T-cell (primary cell): ENCODE measurements around the gene CUX1. TPM values are rescaled to one million over a fixed set of nuclear protein-coding genes. Genes with fewer than 3 reads are reported as not detected.

ENCODE experiments used
- ATAC-seq, 4 experiments: fragments of 200-7000 bp in 3 of 4; fragments of 150-1000 bp in 1 of 4; cut with Tn5 transposase; replicated peaks in 1 of 4; 1 replicate in 3 of 4; 2 replicates in 1 of 4; pipeline ENCODE4 v1.10.0; 2021; ENCODE audit warnings: moderate library complexity in 3 of 4, mild to moderate bottlenecking in 2 of 4, moderate number of reproducible peaks in 1 of 4
- CTCF ChIA-PET, 2 donors: fragments of 300-600 bp; sonication (Branson Sonifier 250); formaldehyde crosslinking; loops; one replicate each; lab custom pipeline; 2022; ENCODE audit warnings: antibody characterized with exemption in 2 of 2; lab: Charles Lee
- POLR2A ChIA-PET, 2 donors: fragments of 300-600 bp; sonication (Branson Sonifier 250); formaldehyde crosslinking; loops; one replicate each; lab custom pipeline; 2022; ENCODE audit warnings: antibody characterized with exemption in 2 of 2; lab: Charles Lee
- DNase-seq, 35 experiments: peaks; one replicate each; pipeline versions ENCODE4 v3.0.0 to v3.0.0-alpha.2; 2013 to 2023
- H3K27ac ChIP-seq: one replicate; pipeline ENCODE4 v1.5.1; 2013; ENCODE audit warnings: low read length
- H3K27me3 ChIP-seq, 2 experiments: replicated peaks in 1 of 2; 1 replicate in 1 of 2; 2 replicates in 1 of 2; pipeline versions ENCODE4 v1.6.1 to v1.7.0; 2013; ENCODE audit warnings: low read length in 1 of 2, mixed read lengths in 1 of 2; ENCODE audit not compliant: control insufficient read depth in 2 of 2, insufficient read depth in 2 of 2; ENCODE audit errors: extremely low read depth in 1 of 2
- H3K36me3 ChIP-seq, 2 donors: 1 replicate in 1 of 2; 2 replicates in 1 of 2; pipeline versions ENCODE4 v1.6.1 to v1.7.0; 2013; ENCODE audit warnings: low read length in 1 of 2; ENCODE audit not compliant: control insufficient read depth in 2 of 2, insufficient read depth in 1 of 2; ENCODE audit errors: extremely low read depth in 1 of 2
- H3K4me1 ChIP-seq, 2 experiments: 1 replicate in 1 of 2; 2 replicates in 1 of 2; pipeline versions ENCODE4 v1.6.1 to v1.7.0; 2013; ENCODE audit warnings: low read length in 2 of 2, mixed read lengths in 1 of 2; ENCODE audit not compliant: insufficient read depth in 2 of 2, control insufficient read depth in 1 of 2; ENCODE audit errors: extremely low read depth in 1 of 2
- H3K4me3 ChIP-seq, 2 donors: 1 replicate in 1 of 2; 2 replicates in 1 of 2; pipeline versions ENCODE4 v1.5.1 to v1.7.0; 2013; ENCODE audit warnings: mild to moderate bottlenecking in 2 of 2, low read length in 1 of 2, moderate library complexity in 1 of 2; ENCODE audit not compliant: control insufficient read depth in 1 of 2; ENCODE audit errors: extremely low read depth in 1 of 2
- H3K9me3 ChIP-seq: 2 replicates; pipeline ENCODE4 v1.7.0; 2013
- H3K27ac Mint-ChIP-seq, 2 donors: one replicate each; pipeline ENCODE4 v1.8.0; 2020 to 2021; ENCODE audit warnings: mild to moderate bottlenecking in 2 of 2, mixed read lengths in 2 of 2
- H3K27me3 Mint-ChIP-seq, 2 donors: one replicate each; pipeline ENCODE4 v1.8.0; 2021 to 2022; ENCODE audit warnings: mixed read lengths in 2 of 2
- H3K36me3 Mint-ChIP-seq: one replicate; pipeline ENCODE4 v1.8.0; 2021; ENCODE audit warnings: mixed read lengths
- H3K4me1 Mint-ChIP-seq, 3 donors: one replicate each; pipeline ENCODE4 v1.8.0; 2020 to 2022; ENCODE audit warnings: mixed read lengths in 3 of 3, mild to moderate bottlenecking in 1 of 3
- H3K4me3 Mint-ChIP-seq, 3 donors: one replicate each; pipeline ENCODE4 v1.8.0; 2020 to 2022; ENCODE audit warnings: mild to moderate bottlenecking in 3 of 3, mixed read lengths in 3 of 3, moderate library complexity in 3 of 3
- H3K9me3 Mint-ChIP-seq, 3 donors: one replicate each; pipeline ENCODE4 v1.8.0; 2020 to 2022; ENCODE audit warnings: mixed read lengths in 3 of 3
- WGBS: methylation state at CpG from one replicate; pipeline ENCODE4 v1.1.5; 2013; ENCODE audit warnings: missing lambda C conversion rate; ENCODE audit not compliant: insufficient coverage; 5-methylcytosine and 5-hydroxymethylcytosine counted together
- total RNA-seq, 35 experiments: library from RNA in 6 of 35; stranded (reverse) in 6 of 35; fragments of 120-200 nt in 1 of 35; gene quantifications; one replicate each; pipeline versions ENCODE4 v1.2.1 to v1.2.4 and lab custom pipeline; 2013 to 2026

Gene CUX1
- total RNA-seq, 5 donors from 2014 or later (not counting 1 experiment from before 2014, with no cell fraction given) = 36.9 to 50.2 (median 42.8) TPM

GRCh38 chr7:101998029-101998905 lies 180.8 kb downstream of the CUX1 start:
- H3K36me3 Mint-ChIP-seq = no peaks in the 10 kb centered on the region
- Histone ChIP-seq H3K4me3 (no peak overlapping the region), H3K27me3 (no peaks in the 10 kb centered on the region), H3K36me3 (no peaks in the 10 kb centered on the region), H3K27ac (no peak overlapping the region), H3K4me1 (peaks cover 0 to 2% of the 10 kb centered on the region in 2 experiments), H3K9me3 (no peaks in the 10 kb centered on the region)
- CTCF ChIA-PET = no interaction called here
- DNase-seq (no peak), ATAC-seq (no peak)
- peaks cover 2 to 13% (median 9%) of the 10 kb centered on the region in 3 donors for H3K4me1 Mint-ChIP-seq
- no peaks in the 10 kb centered on the region for H3K27me3 Mint-ChIP-seq
- 92% methylated on average over 14 of the region's 24 CpGs for WGBS
- no peaks in the 10 kb centered on the region for H3K9me3 Mint-ChIP-seq
- POLR2A ChIA-PET = no interaction called here
- H3K27ac Mint-ChIP-seq = no peak overlapping the region
- H3K4me3 Mint-ChIP-seq = no peak overlapping the region

GRCh38 chr7:101998906-101999240 lies 181.4 kb downstream of the CUX1 start:
- no peaks in the 10 kb centered on the region for H3K27me3 ChIP-seq
- ChIA-PET CTCF (interaction anchor here in 1 of 2 donors (0.6 kb wide), 1 partner anchor 219 kb away, joined by 6 read pairs; no protein-coding TSS in a partner anchor), POLR2A (no interaction called here)
- no peaks in the 10 kb centered on the region for H3K9me3 Mint-ChIP-seq
- no peak overlapping the region for H3K4me3 ChIP-seq
- H3K9me3 ChIP-seq = no peaks in the 10 kb centered on the region
- WGBS = 57% methylated on average over 1 of the region's 6 CpGs
- H3K4me3 Mint-ChIP-seq = no peak overlapping the region
- H3K4me1 ChIP-seq = peaks cover 0 to 2% of the 10 kb centered on the region in 2 experiments
- ATAC-seq (no peak), DNase-seq (no peak)
- H3K4me1 Mint-ChIP-seq = peaks cover 2 to 13% (median 5%) of the 10 kb centered on the region in 3 donors
- H3K27ac ChIP-seq = no peak overlapping the region
- no peak overlapping the region for H3K27ac Mint-ChIP-seq
- no peaks in the 10 kb centered on the region for H3K27me3 Mint-ChIP-seq
- no peaks in the 10 kb centered on the region for H3K36me3 ChIP-seq
- no peaks in the 10 kb centered on the region for H3K36me3 Mint-ChIP-seq

GRCh38 chr7:101999393-101999792 lies 182.0 kb downstream of the CUX1 start:
- CTCF ChIA-PET = interaction anchor here in 1 of 2 donors (0.6 kb wide), 1 partner anchor 219 kb away, joined by 6 read pairs; no protein-coding TSS in a partner anchor
- H3K36me3 Mint-ChIP-seq = no peaks in the 10 kb centered on the region
- Histone ChIP-seq H3K36me3 (no peaks in the 10 kb centered on the region), H3K4me3 (no peak overlapping the region), H3K27ac (no peak overlapping the region), H3K9me3 (no peaks in the 10 kb centered on the region), H3K27me3 (no peaks in the 10 kb centered on the region), H3K4me1 (peaks cover 0 to 2% of the 10 kb centered on the region in 2 experiments)
- no peak for ATAC-seq
- DNase-seq = no peak
- H3K27me3 Mint-ChIP-seq = no peaks in the 10 kb centered on the region
- no peak overlapping the region for H3K4me3 Mint-ChIP-seq
- no peaks in the 10 kb centered on the region for H3K9me3 Mint-ChIP-seq
- no peak overlapping the region for H3K27ac Mint-ChIP-seq
- POLR2A ChIA-PET = no interaction called here
- H3K4me1 Mint-ChIP-seq = peaks cover 2 to 13% (median 5%) of the 10 kb centered on the region in 3 donors
- 83% methylated on average over 8 of the region's 9 CpGs for WGBS

- no peaks in the 10 kb centered on the region for H3K9me3 ChIP-seq
- 70% methylated on average over 2 of the region's 9 CpGs for WGBS
- DNase-seq (no peak), ATAC-seq (no peak)
- H3K4me3 Mint-ChIP-seq = no peak overlapping the region
- no peaks in the 10 kb centered on the region for H3K27me3 ChIP-seq
- no peaks in the 10 kb centered on the region for H3K36me3 Mint-ChIP-seq
- peaks cover 2 to 12% (median 5%) of the 10 kb centered on the region in 3 donors for H3K4me1 Mint-ChIP-seq
- H3K4me1 ChIP-seq = peaks cover 0 to 2% of the 10 kb centered on the region in 2 experiments
- no peak overlapping the region for H3K4me3 ChIP-seq
- no peak overlapping the region for H3K27ac Mint-ChIP-seq
- H3K27me3 Mint-ChIP-seq = no peaks in the 10 kb centered on the region
- no peak overlapping the region for H3K27ac ChIP-seq
- ChIA-PET CTCF (no interaction called here), POLR2A (no interaction called here)
- H3K36me3 ChIP-seq = no peaks in the 10 kb centered on the region
- no peaks in the 10 kb centered on the region for H3K9me3 Mint-ChIP-seq
Observed at GRCh38 chr7:102000123-102000522, 182.7 kb downstream of the CUX1 start.

GRCh38 chr7:102004229-102004628 lies 186.8 kb downstream of the CUX1 start:
- Histone ChIP-seq H3K4me3 (no peak overlapping the region), H3K27ac (no peak overlapping the region), H3K4me1 (no peaks in the 10 kb centered on the region), H3K27me3 (no peaks in the 10 kb centered on the region), H3K9me3 (no peaks in the 10 kb centered on the region), H3K36me3 (no peaks in the 10 kb centered on the region)
- CTCF ChIA-PET = no interaction called here
- no peak for DNase-seq
- no peaks in the 10 kb centered on the region for H3K9me3 Mint-ChIP-seq
- peaks cover 13% of the 10 kb centered on the region for H3K36me3 Mint-ChIP-seq
- no CpG with 5 or more reads among the region's 4 CpGs for WGBS
- no peak for ATAC-seq
- no peak overlapping the region for H3K27ac Mint-ChIP-seq
- no peak overlapping the region for H3K4me3 Mint-ChIP-seq
- POLR2A ChIA-PET = no interaction called here
- no peaks in the 10 kb centered on the region for H3K27me3 Mint-ChIP-seq
- H3K4me1 Mint-ChIP-seq = no peaks in the 10 kb centered on the region

GRCh38 chr7:102004848-102005247 lies 187.4 kb downstream of the CUX1 start:
- 96% methylated on average over 4 of the region's 7 CpGs for WGBS
- no peak for ATAC-seq
- Histone ChIP-seq H3K9me3 (no peaks in the 10 kb centered on the region), H3K4me1 (no peaks in the 10 kb centered on the region), H3K27me3 (no peaks in the 10 kb centered on the region), H3K27ac (no peak overlapping the region), H3K36me3 (no peaks in the 10 kb centered on the region), H3K4me3 (no peak overlapping the region)
- no peak for DNase-seq
- H3K27ac Mint-ChIP-seq = no peak overlapping the region
- POLR2A ChIA-PET = no interaction called here
- H3K4me3 Mint-ChIP-seq = no peak overlapping the region
- H3K4me1 Mint-ChIP-seq = no peaks in the 10 kb centered on the region
- H3K36me3 Mint-ChIP-seq = peaks cover 17% of the 10 kb centered on the region
- H3K27me3 Mint-ChIP-seq = no peaks in the 10 kb centered on the region
- CTCF ChIA-PET = no interaction called here
- H3K9me3 Mint-ChIP-seq = no peaks in the 10 kb centered on the region
